Fibroblast of villous mesenchyme (primary cell): ENCODE measurements around the gene STXBP6. TPM values are rescaled to one million over a fixed set of nuclear protein-coding genes. Genes with fewer than 3 reads are reported as not detected.

Source experiments
- DNase-seq: peaks from one replicate; pipeline ENCODE4 v3.0.0-alpha.2; 2010; ENCODE audit warnings: low read depth
- H3K4me3 ChIP-seq: 2 replicates; pipeline ENCODE4 v1.5.1; 2011; ENCODE audit warnings: low read depth, mild to moderate bottlenecking, low read length
- CTCF ChIP-seq: IDR thresholded peaks from 2 replicates; pipeline ENCODE4 v1.5.1; 2012; ENCODE audit warnings: low read depth, mild to moderate bottlenecking, low read length; ENCODE audit not compliant: insufficient read depth
- total RNA-seq: library from RNA; depleted of rRNA; stranded (reverse); fragments of >200 nt; gene quantifications from 2 replicates; pipeline ENCODE4 v1.2.3, GENCODE V29; 2012

Gene STXBP6
- total RNA-seq, 1 donor = 4.7 TPM

- H3K4me3 ChIP-seq = no peak overlapping the region
- TF ChIP-seq CTCF = no peak
- DNase-seq = no peak
Observed at GRCh38 chr14:24915403-24915921, 134.5 kb downstream of the STXBP6 start.

GRCh38 chr14:24913746-24914145 lies 136.2 kb downstream of the STXBP6 start:
- no peak for TF ChIP-seq CTCF

GRCh38 chr14:24913021-24913420 lies 136.9 kb downstream of the STXBP6 start:
- no peak for TF ChIP-seq CTCF
- no peak overlapping the region for H3K4me3 ChIP-seq
- no peak for DNase-seq

More at GRCh38 chr14:24913746-24914145, 136.2 kb downstream of the STXBP6 start:
- no peak overlapping the region for H3K4me3 ChIP-seq
- no peak for DNase-seq

GRCh38 chr14:24911324-24912109 lies 138.4 kb downstream of the STXBP6 start:
- TF ChIP-seq CTCF = no peak
- no peak overlapping the region for H3K4me3 ChIP-seq
- peak; percentile 86 for DNase-seq

GRCh38 chr14:24910408-24910986 lies 139.4 kb downstream of the STXBP6 start:
- TF ChIP-seq CTCF = no peak
- no peak for DNase-seq
- no peak overlapping the region for H3K4me3 ChIP-seq

- no peak for TF ChIP-seq CTCF
- DNase-seq = no peak
- H3K4me3 ChIP-seq = no peak overlapping the region
Observed at GRCh38 chr14:24909523-24910302, 140.2 kb downstream of the STXBP6 start.
